ENCODE results near the gene H1-8. TPM values are rescaled to one million over a fixed set of nuclear protein-coding genes. Genes with fewer than 3 reads are reported as not detected.

H1-8 gene
- total RNA-seq, 4 donors from 2014 or later, result not detected

- H3K27me3 ChIP-seq, result no peaks in the 10 kb centered on the region
- no peak for TF ChIP-seq POLR2A (IDR thresholded peaks at IDR 0.05)
- TF ChIP-seq, protein P1, sequence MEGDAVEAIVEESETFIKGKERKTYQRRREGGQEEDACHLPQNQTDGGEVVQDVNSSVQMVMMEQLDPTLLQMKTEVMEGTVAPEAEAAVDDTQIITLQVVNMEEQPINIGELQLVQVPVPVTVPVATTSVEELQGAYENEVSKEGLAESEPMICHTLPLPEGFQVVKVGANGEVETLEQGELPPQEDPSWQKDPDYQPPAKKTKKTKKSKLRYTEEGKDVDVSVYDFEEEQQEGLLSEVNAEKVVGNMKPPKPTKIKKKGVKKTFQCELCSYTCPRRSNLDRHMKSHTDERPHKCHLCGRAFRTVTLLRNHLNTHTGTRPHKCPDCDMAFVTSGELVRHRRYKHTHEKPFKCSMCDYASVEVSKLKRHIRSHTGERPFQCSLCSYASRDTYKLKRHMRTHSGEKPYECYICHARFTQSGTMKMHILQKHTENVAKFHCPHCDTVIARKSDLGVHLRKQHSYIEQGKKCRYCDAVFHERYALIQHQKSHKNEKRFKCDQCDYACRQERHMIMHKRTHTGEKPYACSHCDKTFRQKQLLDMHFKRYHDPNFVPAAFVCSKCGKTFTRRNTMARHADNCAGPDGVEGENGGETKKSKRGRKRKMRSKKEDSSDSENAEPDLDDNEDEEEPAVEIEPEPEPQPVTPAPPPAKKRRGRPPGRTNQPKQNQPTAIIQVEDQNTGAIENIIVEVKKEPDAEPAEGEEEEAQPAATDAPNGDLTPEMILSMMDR (IDR thresholded peaks at IDR 0.05), result no peak
- H3K27ac ChIP-seq, result no peak within 1 kb of the TSS
- DNase-seq, result no peak
- H3K4me3 ChIP-seq, result no peak within 1 kb of the TSS
- no peaks in the 10 kb centered on the region for H3K36me3 ChIP-seq
- peaks cover 0 to 4% (median 0%) of the 10 kb centered on the region in 4 donors for H3K4me1 ChIP-seq
- no peaks in the 10 kb centered on the region for H3K9me3 ChIP-seq
Observed at GRCh38 chr3:129528589-129529100, 14.3 kb upstream of the H1-8 start, which contains the start of gene RHO. Gene RHO, plus strand, starts transcription at chr3:129528639. Its CDS starts 95 bp downstream, at chr3:129528734.

- H3K36me3 ChIP-seq, result no peaks in the 10 kb centered on the region
- TF ChIP-seq, protein P1 (IDR thresholded peaks at IDR 0.05), result no peak
- TF ChIP-seq POLR2A (IDR thresholded peaks at IDR 0.05), result no peak
- no peak for DNase-seq
- peaks cover 0 to 4% (median 0%) of the 10 kb centered on the region in 4 donors for H3K4me1 ChIP-seq
- no peaks in the 10 kb centered on the region for H3K27me3 ChIP-seq
- no peak overlapping the region for H3K4me3 ChIP-seq
- no peaks in the 10 kb centered on the region for H3K9me3 ChIP-seq
- no peak overlapping the region for H3K27ac ChIP-seq
Observed at GRCh38 chr3:129529436-129530210, 13.4 kb upstream of the H1-8 start.

DNA sequence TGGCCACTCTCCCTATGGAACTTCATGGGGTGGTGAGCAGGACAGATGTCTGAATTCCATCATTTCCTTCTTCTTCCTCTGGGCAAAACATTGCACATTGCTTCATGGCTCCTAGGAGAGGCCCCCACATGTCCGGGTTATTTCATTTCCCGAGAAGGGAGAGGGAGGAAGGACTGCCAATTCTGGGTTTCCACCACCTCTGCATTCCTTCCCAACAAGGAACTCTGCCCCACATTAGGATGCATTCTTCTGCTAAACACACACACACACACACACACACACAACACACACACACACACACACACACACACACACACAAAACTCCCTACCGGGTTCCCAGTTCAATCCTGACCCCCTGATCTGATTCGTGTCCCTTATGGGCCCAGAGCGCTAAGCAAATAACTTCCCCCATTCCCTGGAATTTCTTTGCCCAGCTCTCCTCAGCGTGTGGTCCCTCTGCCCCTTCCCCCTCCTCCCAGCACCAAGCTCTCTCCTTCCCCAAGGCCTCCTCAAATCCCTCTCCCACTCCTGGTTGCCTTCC, 12.7 kb upstream of the H1-8 start:
- TF ChIP-seq POLR2A (IDR thresholded peaks at IDR 0.05), result no peak
- TF ChIP-seq, protein P1 (IDR thresholded peaks at IDR 0.05), result no peak

GRCh38 chr3:129530821-129531220, 12.2 kb upstream of the H1-8 start:
- DNase-seq, result no peak
- Histone ChIP-seq H3K36me3 (no peaks in the 10 kb centered on the region), H3K9me3 (no peaks in the 10 kb centered on the region), H3K4me3 (no peak overlapping the region), H3K27ac (no peak overlapping the region), H3K27me3 (no peaks in the 10 kb centered on the region), H3K4me1 (peaks cover 0 to 4% (median 0%) of the 10 kb centered on the region in 4 donors)
- TF ChIP-seq, protein P1 (IDR thresholded peaks at IDR 0.05), result no peak
- TF ChIP-seq POLR2A (IDR thresholded peaks at IDR 0.05), result no peak

More for the DNA sequence above, 12.7 kb upstream of the H1-8 start:
- peaks cover 0 to 4% (median 0%) of the 10 kb centered on the region in 4 donors for H3K4me1 ChIP-seq
- H3K27ac ChIP-seq, result no peak overlapping the region
- H3K9me3 ChIP-seq, result no peaks in the 10 kb centered on the region
- no peaks in the 10 kb centered on the region for H3K27me3 ChIP-seq
- no peak overlapping the region for H3K4me3 ChIP-seq
- no peak for DNase-seq
- no peaks in the 10 kb centered on the region for H3K36me3 ChIP-seq

DNA sequence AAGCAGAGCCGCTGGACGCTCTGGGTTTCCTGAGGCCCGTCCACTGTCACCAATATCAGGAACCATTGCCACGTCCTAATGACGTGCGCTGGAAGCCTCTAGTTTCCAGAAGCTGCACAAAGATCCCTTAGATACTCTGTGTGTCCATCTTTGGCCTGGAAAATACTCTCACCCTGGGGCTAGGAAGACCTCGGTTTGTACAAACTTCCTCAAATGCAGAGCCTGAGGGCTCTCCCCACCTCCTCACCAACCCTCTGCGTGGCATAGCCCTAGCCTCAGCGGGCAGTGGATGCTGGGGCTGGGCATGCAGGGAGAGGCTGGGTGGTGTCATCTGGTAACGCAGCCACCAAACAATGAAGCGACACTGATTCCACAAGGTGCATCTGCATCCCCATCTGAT, 11.3 kb upstream of the H1-8 start:
- Histone ChIP-seq H3K36me3 (no peaks in the 10 kb centered on the region), H3K4me1 (peaks cover 0 to under 1% (median 0%) of the 10 kb centered on the region in 4 donors), H3K27me3 (no peaks in the 10 kb centered on the region), H3K27ac (no peak overlapping the region), H3K9me3 (no peaks in the 10 kb centered on the region), H3K4me3 (no peak overlapping the region)
- TF ChIP-seq POLR2A (IDR thresholded peaks at IDR 0.05), result no peak
- TF ChIP-seq, protein P1 (IDR thresholded peaks at IDR 0.05), result no peak
- DNase-seq, result no peak
